ENCODE results near the gene BARHL2.

The BARHL2 gene

GRCh38 chr1:90713741-90714509 lies 3.2 kb downstream of the BARHL2 start:
- no peak overlapping the region for H3K9ac ChIP-seq (ENCODE audit: low read depth, low read length)
- no peaks in the 10 kb centered on the region for H3K36me3 ChIP-seq (ENCODE audit: insufficient read depth, low read length)
- H3K9me3 ChIP-seq (replicated peaks; ENCODE audit: low read length), result no peaks in the 10 kb centered on the region
- peaks cover 7% of the 10 kb centered on the region for H3K4me1 ChIP-seq (ENCODE audit: control insufficient read depth, insufficient read depth, low read length)
- peaks cover 93% of the 10 kb centered on the region for H3K27me3 ChIP-seq (ENCODE audit: control insufficient read depth, insufficient read depth, low read length)
- H3K4me2 ChIP-seq (ENCODE audit: low read length), result no peak overlapping the region
- no peak overlapping the region for H3K4me3 ChIP-seq (ENCODE audit: low read length)

DNA sequence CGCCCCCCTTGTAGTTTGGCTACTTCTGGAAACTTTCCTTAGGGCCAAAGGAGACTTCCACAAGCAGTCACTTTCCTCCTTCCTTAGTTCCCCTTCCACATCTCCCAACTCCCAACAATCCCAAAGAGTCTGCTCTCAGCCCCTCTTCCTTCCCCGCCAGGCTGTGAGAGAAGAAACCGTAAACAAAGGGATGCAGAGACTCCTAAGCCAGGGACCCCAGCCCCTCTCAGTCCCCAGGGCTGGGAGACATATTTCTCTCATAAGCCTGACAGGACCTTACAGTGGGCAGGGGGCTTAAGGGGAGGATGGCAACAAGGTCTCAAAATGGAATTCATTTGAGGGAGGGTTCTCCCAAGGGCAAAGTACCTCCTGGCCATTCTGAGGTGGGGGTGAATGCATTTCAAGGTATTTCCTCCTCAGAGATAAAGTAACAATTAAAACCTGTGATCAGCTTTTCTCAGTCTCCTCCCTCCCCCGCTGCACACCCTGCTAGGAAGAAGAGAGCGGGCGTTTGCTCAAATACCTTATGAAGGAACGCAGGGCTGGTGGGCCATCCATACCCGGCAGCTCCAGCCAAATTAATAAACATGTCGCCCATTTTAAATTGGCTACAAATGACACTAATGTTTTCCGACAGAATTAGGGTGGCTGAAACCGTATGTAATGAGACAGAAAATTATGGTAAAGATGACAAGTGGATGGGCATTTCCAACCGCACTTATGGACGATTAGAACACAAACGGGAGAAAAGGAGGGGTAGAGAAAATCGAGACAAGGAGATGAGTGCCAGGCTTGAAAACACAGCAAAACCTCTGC lies 4.0 kb downstream of the BARHL2 start:
- H3K9ac ChIP-seq (ENCODE audit: low read depth, low read length), result no peak overlapping the region
- H3K4me1 ChIP-seq (ENCODE audit: control insufficient read depth, insufficient read depth, low read length), result peaks cover 2% of the 10 kb centered on the region
- H3K36me3 ChIP-seq (ENCODE audit: insufficient read depth, low read length), result no peaks in the 10 kb centered on the region
- H3K4me3 ChIP-seq (ENCODE audit: low read length), result no peak overlapping the region
- peaks cover 93% of the 10 kb centered on the region for H3K27me3 ChIP-seq (ENCODE audit: control insufficient read depth, insufficient read depth, low read length)
- H3K4me2 ChIP-seq (ENCODE audit: low read length), result no peak overlapping the region
- no peaks in the 10 kb centered on the region for H3K9me3 ChIP-seq (replicated peaks; ENCODE audit: low read length)

DNA sequence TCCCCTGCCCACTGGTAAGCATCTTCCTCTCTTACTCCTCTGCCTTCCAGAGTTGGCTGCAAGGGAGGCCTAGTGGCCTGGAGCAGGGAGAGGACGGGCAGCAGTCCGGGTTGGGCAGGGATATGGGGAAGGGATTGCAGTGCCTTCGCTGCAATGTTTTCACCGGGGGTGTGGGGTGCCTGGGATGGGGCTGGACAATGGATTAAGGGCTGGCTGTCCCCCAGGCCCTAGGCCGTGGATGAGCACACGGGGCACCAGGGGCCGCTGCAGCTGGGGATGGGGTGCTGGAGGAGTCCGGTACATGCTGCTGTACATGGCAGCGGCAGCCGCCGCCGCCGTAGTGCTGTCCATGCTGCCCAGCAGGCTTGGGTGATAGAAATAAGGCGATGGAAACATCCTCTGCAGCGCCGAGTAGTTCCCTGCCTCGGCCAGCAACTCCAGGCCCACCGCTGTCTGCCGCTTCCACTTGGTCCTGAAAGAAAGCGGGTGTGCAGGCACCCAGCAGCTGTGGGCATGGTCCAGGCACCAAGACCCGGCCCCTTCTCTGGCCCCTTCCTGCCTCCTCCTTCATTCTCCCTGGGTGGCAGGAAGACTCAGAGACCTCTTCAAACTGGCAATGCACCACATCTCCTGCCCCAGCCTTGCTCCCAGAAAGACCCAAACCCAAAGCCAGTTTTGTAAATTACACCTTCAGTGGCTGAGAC lies 4.8 kb downstream of the BARHL2 start:
- Histone ChIP-seq H3K9me3 (replicated peaks; ENCODE audit: low read length) (no peaks in the 10 kb centered on the region), H3K4me2 (ENCODE audit: low read length) (no peak overlapping the region), H3K4me3 (ENCODE audit: low read length) (no peak overlapping the region), H3K9ac (ENCODE audit: low read depth, low read length) (no peak overlapping the region), H3K27me3 (ENCODE audit: control insufficient read depth, insufficient read depth, low read length) (peaks cover 95% of the 10 kb centered on the region), H3K4me1 (ENCODE audit: control insufficient read depth, insufficient read depth, low read length) (no peaks in the 10 kb centered on the region), H3K36me3 (ENCODE audit: insufficient read depth, low read length) (no peaks in the 10 kb centered on the region)

GRCh38 chr1:90711696-90712095 lies 5.4 kb downstream of the BARHL2 start:
- H3K27me3 ChIP-seq (ENCODE audit: control insufficient read depth, insufficient read depth, low read length), result peaks cover 95% of the 10 kb centered on the region
- no peaks in the 10 kb centered on the region for H3K4me1 ChIP-seq (ENCODE audit: control insufficient read depth, insufficient read depth, low read length)
- no peak overlapping the region for H3K4me2 ChIP-seq (ENCODE audit: low read length)
- H3K4me3 ChIP-seq (ENCODE audit: low read length), result no peak overlapping the region
- H3K9me3 ChIP-seq (replicated peaks; ENCODE audit: low read length), result no peaks in the 10 kb centered on the region
- H3K9ac ChIP-seq (ENCODE audit: low read depth, low read length), result no peak overlapping the region
- H3K36me3 ChIP-seq (ENCODE audit: insufficient read depth, low read length), result no peaks in the 10 kb centered on the region

- no peaks in the 10 kb centered on the region for H3K9me3 ChIP-seq (replicated peaks; ENCODE audit: low read length)
Measured at GRCh38 chr1:90710579-90711536, 6.2 kb downstream of the BARHL2 start.

DNA sequence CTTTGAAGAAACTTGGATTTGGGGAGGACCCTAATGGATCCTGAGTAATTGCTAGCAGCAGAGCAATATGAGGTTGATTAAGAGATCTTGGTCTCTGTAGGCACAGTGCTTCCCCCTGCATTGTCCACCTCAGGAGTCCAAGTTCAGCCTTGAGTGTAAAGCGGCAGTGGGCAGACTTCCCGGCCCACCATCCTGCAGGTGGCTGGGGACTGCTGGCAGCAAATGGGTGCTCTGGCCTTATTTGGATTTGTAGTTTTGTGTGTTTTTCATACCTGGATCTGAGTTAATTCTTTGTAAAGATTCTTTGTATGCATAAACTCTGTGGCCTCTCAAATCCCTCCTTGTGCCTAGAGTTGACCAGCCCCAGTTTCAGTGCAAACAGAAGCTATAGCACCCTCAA lies 7.6 kb downstream of the BARHL2 start:
- no peak overlapping the region for H3K9ac ChIP-seq (ENCODE audit: low read depth, low read length)
- H3K36me3 ChIP-seq (ENCODE audit: insufficient read depth, low read length), result no peaks in the 10 kb centered on the region
- no peaks in the 10 kb centered on the region for H3K4me1 ChIP-seq (ENCODE audit: control insufficient read depth, insufficient read depth, low read length)
- no peak overlapping the region for H3K4me2 ChIP-seq (ENCODE audit: low read length)
- H3K9me3 ChIP-seq (replicated peaks; ENCODE audit: low read length), result no peaks in the 10 kb centered on the region
- H3K27me3 ChIP-seq (ENCODE audit: control insufficient read depth, insufficient read depth, low read length), result peaks cover 96% of the 10 kb centered on the region
- H3K4me3 ChIP-seq (ENCODE audit: low read length), result no peak overlapping the region

More at GRCh38 chr1:90710579-90711536, 6.2 kb downstream of the BARHL2 start:
- no peak overlapping the region for H3K4me3 ChIP-seq (ENCODE audit: low read length)
- H3K36me3 ChIP-seq (ENCODE audit: insufficient read depth, low read length), result no peaks in the 10 kb centered on the region
- no peaks in the 10 kb centered on the region for H3K4me1 ChIP-seq (ENCODE audit: control insufficient read depth, insufficient read depth, low read length)
- no peak overlapping the region for H3K9ac ChIP-seq (ENCODE audit: low read depth, low read length)
- H3K4me2 ChIP-seq (ENCODE audit: low read length), result no peak overlapping the region
- H3K27me3 ChIP-seq (ENCODE audit: control insufficient read depth, insufficient read depth, low read length), result peaks cover 94% of the 10 kb centered on the region

GRCh38 chr1:90708826-90709225 lies 8.3 kb downstream of the BARHL2 start:
- Histone ChIP-seq H3K9ac (ENCODE audit: low read depth, low read length) (no peak overlapping the region), H3K27me3 (ENCODE audit: control insufficient read depth, insufficient read depth, low read length) (peaks cover 89% of the 10 kb centered on the region), H3K4me1 (ENCODE audit: control insufficient read depth, insufficient read depth, low read length) (no peaks in the 10 kb centered on the region), H3K36me3 (ENCODE audit: insufficient read depth, low read length) (no peaks in the 10 kb centered on the region), H3K4me2 (ENCODE audit: low read length) (no peak overlapping the region), H3K9me3 (replicated peaks; ENCODE audit: low read length) (no peaks in the 10 kb centered on the region), H3K4me3 (ENCODE audit: low read length) (no peak overlapping the region)

- Histone ChIP-seq H3K4me2 (ENCODE audit: low read length) (no peak overlapping the region), H3K27me3 (ENCODE audit: control insufficient read depth, insufficient read depth, low read length) (peaks cover 84% of the 10 kb centered on the region), H3K9me3 (replicated peaks; ENCODE audit: low read length) (no peaks in the 10 kb centered on the region), H3K36me3 (ENCODE audit: insufficient read depth, low read length) (no peaks in the 10 kb centered on the region), H3K4me3 (ENCODE audit: low read length) (no peak overlapping the region), H3K9ac (ENCODE audit: low read depth, low read length) (no peak overlapping the region), H3K4me1 (ENCODE audit: control insufficient read depth, insufficient read depth, low read length) (no peaks in the 10 kb centered on the region)
Measured at GRCh38 chr1:90708236-90708786, 8.8 kb downstream of the BARHL2 start.

DNA sequence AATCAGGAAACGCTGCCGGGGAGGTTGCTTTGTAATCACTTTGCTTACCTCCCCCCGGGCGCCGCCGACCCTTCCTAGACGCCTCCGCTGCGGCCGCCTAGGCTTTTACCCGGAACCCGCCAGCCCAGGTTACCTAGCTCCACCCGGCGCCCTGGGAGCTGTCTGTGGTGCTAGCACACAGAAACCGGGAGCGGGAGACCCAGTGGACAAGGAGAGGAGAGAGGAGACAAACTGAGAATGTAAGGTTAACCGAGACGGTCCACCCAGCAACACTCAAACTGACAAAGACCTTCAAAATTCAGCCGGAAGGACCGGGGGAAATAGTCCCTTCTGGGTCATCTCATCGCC lies 9.8 kb downstream of the BARHL2 start:
- Histone ChIP-seq H3K9me3 (replicated peaks; ENCODE audit: low read length) (no peaks in the 10 kb centered on the region), H3K9ac (ENCODE audit: low read depth, low read length) (no peak overlapping the region), H3K4me1 (ENCODE audit: control insufficient read depth, insufficient read depth, low read length) (no peaks in the 10 kb centered on the region), H3K36me3 (ENCODE audit: insufficient read depth, low read length) (no peaks in the 10 kb centered on the region), H3K4me2 (ENCODE audit: low read length) (peak overlapping the region; percentile 63), H3K27me3 (ENCODE audit: control insufficient read depth, insufficient read depth, low read length) (peaks cover 74% of the 10 kb centered on the region), H3K4me3 (ENCODE audit: low read length) (peak overlapping the region; percentile 34)

DNA sequence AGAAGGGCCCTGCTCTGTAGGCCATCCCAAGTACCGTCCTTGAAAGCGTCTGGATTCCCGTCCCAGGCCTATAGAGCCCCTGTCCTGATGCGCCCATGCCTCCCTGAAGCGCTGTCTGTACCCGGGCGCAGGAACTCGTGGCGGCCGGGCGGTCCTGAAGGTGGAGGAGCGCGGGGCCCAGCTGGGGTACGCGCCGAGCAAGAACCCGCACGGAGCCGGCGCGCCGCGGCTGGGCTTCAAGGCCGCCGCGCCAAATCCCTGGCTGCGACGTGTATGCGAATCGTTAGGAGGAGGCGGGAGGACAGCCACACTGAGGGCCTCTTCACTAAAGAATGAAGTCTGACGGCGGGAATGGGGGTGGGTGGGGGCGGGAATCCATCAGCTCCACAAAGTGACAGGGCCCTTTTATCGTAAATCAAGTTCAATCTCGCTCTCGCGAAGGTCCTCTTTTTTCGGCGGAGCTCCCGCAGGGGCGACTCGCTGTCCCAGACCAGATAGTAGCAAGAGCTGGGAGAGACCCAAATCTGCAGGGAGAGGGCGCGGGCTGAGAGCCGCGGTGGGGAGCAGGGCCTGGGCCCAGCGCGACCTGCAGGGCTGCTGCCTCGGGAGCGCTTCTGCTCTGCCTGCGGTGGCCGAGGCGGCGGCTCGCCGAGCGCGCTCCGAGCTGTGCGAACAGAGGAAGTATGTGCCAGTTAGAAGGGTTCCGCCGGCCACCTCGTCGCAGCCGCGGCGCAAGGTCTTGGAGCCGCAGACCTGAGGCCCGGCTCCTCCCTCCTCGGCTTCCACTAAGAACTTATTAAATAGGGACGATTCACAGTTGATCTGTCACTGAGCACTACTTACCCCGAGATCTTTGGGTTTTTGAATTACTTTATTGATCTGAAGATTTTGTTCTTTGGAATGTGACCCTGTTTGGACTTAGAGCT lies 10.4 kb downstream of the BARHL2 start:
- H3K9me3 ChIP-seq (replicated peaks; ENCODE audit: low read length), result no peaks in the 10 kb centered on the region
- H3K4me1 ChIP-seq (ENCODE audit: control insufficient read depth, insufficient read depth, low read length), result no peaks in the 10 kb centered on the region
- H3K4me2 ChIP-seq (ENCODE audit: low read length), result peak overlapping the region; percentile 63
- peak overlapping the region; percentile 34 for H3K4me3 ChIP-seq (ENCODE audit: low read length)
- H3K36me3 ChIP-seq (ENCODE audit: insufficient read depth, low read length), result no peaks in the 10 kb centered on the region
- H3K9ac ChIP-seq (ENCODE audit: low read depth, low read length), result no peak overlapping the region
- H3K27me3 ChIP-seq (ENCODE audit: control insufficient read depth, insufficient read depth, low read length), result peaks cover 68% of the 10 kb centered on the region

Data from skeletal muscle satellite cell (primary cell).